NT2/D1 (cell line): ENCODE results near the gene RHOBTB1.

ENCODE experiments used
- SUZ12 ChIP-seq: IDR thresholded peaks from 2 replicates; pipeline ENCODE4 v1.6.1; 2011; ENCODE audit not compliant: insufficient read length, insufficient read depth; ENCODE audit errors: extremely low read depth
- YY1 ChIP-seq: IDR thresholded peaks from 2 replicates; pipeline ENCODE4 v1.6.1; 2011; ENCODE audit not compliant: insufficient read length, insufficient read depth
- ZNF274 ChIP-seq: IDR thresholded peaks from 2 replicates; pipeline ENCODE4 v1.6.1; 2011; ENCODE audit warnings: mild to moderate bottlenecking, low read depth, low read length

DNA sequence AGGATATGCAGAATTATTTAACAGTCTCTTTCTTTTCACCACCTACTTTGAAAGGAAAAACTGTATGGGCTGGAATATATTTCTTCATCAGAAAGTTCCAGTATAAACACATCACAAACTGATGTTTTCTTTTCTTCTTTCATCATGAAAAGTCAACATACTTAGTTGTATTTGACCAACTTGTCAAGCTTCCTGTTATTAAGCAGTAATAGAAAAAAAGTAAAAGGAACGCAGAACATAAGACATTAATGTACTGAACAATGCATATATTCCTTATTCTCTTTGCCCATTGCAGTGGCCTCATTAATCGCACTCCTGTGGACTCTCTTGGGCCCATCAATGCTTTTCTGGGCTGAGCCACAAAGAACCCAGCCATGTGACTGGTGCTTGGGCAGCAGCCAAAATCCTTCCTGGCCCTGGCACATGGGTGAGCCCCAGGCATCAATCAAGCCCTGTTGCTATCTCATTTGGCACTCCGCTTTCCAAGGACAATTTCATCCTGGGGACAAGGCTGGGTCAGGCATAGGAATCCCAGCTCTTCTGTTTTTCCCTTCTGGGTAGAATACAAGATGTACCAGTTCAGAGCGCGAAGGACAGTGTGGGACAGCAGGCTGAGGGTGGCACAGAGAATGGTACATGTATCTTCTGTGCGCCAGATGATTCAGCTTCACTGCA, 42.3 kb downstream of the RHOBTB1 start:
- TF ChIP-seq YY1 = no peak
- no peak for TF ChIP-seq ZNF274
- no peak for TF ChIP-seq SUZ12
